Measurements from ENCODE around the gene MMP24OS. TPM values are rescaled to one million over a fixed set of nuclear protein-coding genes. Genes with fewer than 3 reads are reported as not detected.

Gene MMP24OS
- total and polyA plus RNA-seq, 10 of the 15 experiments (the other 5 are each of a cell fraction or from before 2014, with no cell fraction given) = 2.0 to 30.9 (median 10.9) TPM

- CTCF ChIA-PET = interaction anchor here (0.7 to 9.6 kb wide), 4 partner anchors 86 to 831 kb away, joined by 3 to 98 read pairs (median 12); partner anchors contain the start of gene EDEM2
- POLR2A ChIA-PET = interaction anchor here (0.5 kb wide), 1 partner anchor 44 kb away, joined by 4 read pairs; no protein-coding TSS in a partner anchor
- in situ Hi-C loops (cut with MboI) = loop anchor here (25.0 kb wide), 1 partner anchor 434 kb away; the partner anchor contains the start of gene NCOA6
These were observed 6.6 kb downstream of the MMP24OS start for GRCh38 chr20:35271073-35271882.

More at GRCh38 chr20:35271073-35271882, 6.6 kb downstream of the MMP24OS start:
- 84% methylated on average over 20 of the region's 20 CpGs for WGBS (ENCODE audit: insufficient coverage, insufficient replicate concordance, low lambda C conversion rate, missing lambda C conversion rate)
- DNase-seq (ENCODE audit: low read depth, low spot score) (no peak), ATAC-seq (no peak), FAIRE-seq (no peak)
- Histone ChIP-seq H4K20me1 (ENCODE audit: control insufficient read depth, insufficient read depth) (no peaks in the 10 kb centered on the region), H3K79me2 (ENCODE audit: control insufficient read depth, insufficient read depth, low read length) (peaks cover under 1% of the 10 kb centered on the region), H3K9ac (ENCODE audit: control insufficient read depth, insufficient read depth, low read length) (no peak overlapping the region), H3K4me2 (ENCODE audit: control insufficient read depth, insufficient read depth) (no peak overlapping the region), H3K4me1 (ENCODE audit: control insufficient read depth, insufficient read depth, low read length) (peaks cover 3% of the 10 kb centered on the region; the same call in 1 of the 2 replicates), H2AFZ (ENCODE audit: control insufficient read depth, low read depth, low read length) (no peak overlapping the region), H3K27me3 (replicated peaks in 1 of 2; ENCODE audit: control insufficient read depth in 2 of 2, insufficient read depth in 2 of 2, low read length in 1 of 2) (no peaks in the 10 kb centered on the region), H3K4me3 (no peak overlapping the region), H3K9me3 (replicated peaks; ENCODE audit: control insufficient read depth, insufficient read depth, low read length) (no peaks in the 10 kb centered on the region), H3K27ac (ENCODE audit: control insufficient read depth, insufficient read depth) (no peak overlapping the region), H3K36me3 (ENCODE audit: control insufficient read depth in 2 of 2, insufficient read depth in 2 of 2, low read length in 1 of 2) (peaks cover 0 to 7% of the 10 kb centered on the region in 2 experiments; a peak in 2 of 4 replicates)
- intact Hi-C loops (cut with micrococcal nuclease; ENCODE audit: unreplicated experiment) = no loop called here
- no TSS peak for BruUV-seq (replicated peaks)
- RAD21 ChIA-PET (ENCODE audit: unreplicated experiment) = no interaction called here
- TF ChIP-seq SRF (IDR thresholded peaks at IDR 0.05; ENCODE audit: low read depth in 2 of 2, low read length in 2 of 2) (no peak), PKNOX1 (IDR thresholded peaks at IDR 0.05) (no peak), TCF7 (IDR thresholded peaks at IDR 0.05; ENCODE audit: borderline replicate concordance) (no peak), JUNB (IDR thresholded peaks at IDR 0.05) (no peak), NR2C1 (IDR thresholded peaks at IDR 0.05) (no peak), FOS (IDR thresholded peaks at IDR 0.05; ENCODE audit: borderline replicate concordance, extremely low read depth, insufficient read length) (no peak), SREBF1 (IDR thresholded peaks at IDR 0.05; ENCODE audit: low read length) (no peak), BACH1 (IDR thresholded peaks at IDR 0.05; ENCODE audit: borderline replicate concordance) (no peak), NRF1 (conservative IDR thresholded peaks at IDR 0.05; ENCODE audit: low read depth, low read length) (no peak), RFX5 (IDR thresholded peaks at IDR 0.05; ENCODE audit: low read depth, low read length) (no peak), REST (IDR thresholded peaks at IDR 0.05; ENCODE audit: low read depth, low read length) (no peak), STAT3 (IDR thresholded peaks at IDR 0.05; ENCODE audit: low read depth, low read length) (no peak), SIN3A (IDR thresholded peaks at IDR 0.05; ENCODE audit: low read depth, low read length) (no peak), SPI1 (IDR thresholded peaks at IDR 0.05; ENCODE audit: borderline replicate concordance, insufficient read depth, low read depth, low read length) (no peak), NFXL1 (IDR thresholded peaks at IDR 0.05; ENCODE audit: borderline replicate concordance) (no peak)
- SMC1A ChIA-PET (ENCODE audit: uncharacterized antibody, unreplicated experiment) = interaction anchor here (0.6 to 1.0 kb wide), 3 partner anchors 11 to 170 kb away, joined by 3 read pairs; no protein-coding TSS in a partner anchor
